Rectal smooth muscle tissue (tissue), 1 donor: Measurements from ENCODE around the gene HBE1.

Experiments
- H3K27ac ChIP-seq: one replicate; pipeline ENCODE4 v1.7.0; 2013; ENCODE audit warnings: low read depth, low read length, inconsistent platforms
- H3K27me3 ChIP-seq: one replicate; pipeline ENCODE4 v1.7.0; 2013; ENCODE audit warnings: low read length; ENCODE audit not compliant: control insufficient read depth, insufficient read depth
- H3K36me3 ChIP-seq: one replicate; pipeline ENCODE4 v1.7.0; 2013; ENCODE audit warnings: low read length; ENCODE audit not compliant: control insufficient read depth, insufficient read depth
- H3K4me1 ChIP-seq: one replicate; pipeline ENCODE4 v1.7.0; 2013; ENCODE audit warnings: low read length; ENCODE audit not compliant: control insufficient read depth, insufficient read depth
- H3K4me3 ChIP-seq: one replicate; pipeline ENCODE4 v1.7.0; 2013; ENCODE audit warnings: low read length
- H3K9ac ChIP-seq: one replicate; pipeline ENCODE4 v1.7.0; 2013; ENCODE audit warnings: low read length

Gene HBE1

GRCh38 chr11:5247472-5248192 lies 22.1 kb downstream of the HBE1 start:
- H3K27me3 ChIP-seq = no peaks in the 10 kb centered on the region
- no peak overlapping the region for H3K27ac ChIP-seq
- no peaks in the 10 kb centered on the region for H3K36me3 ChIP-seq
- no peaks in the 10 kb centered on the region for H3K4me1 ChIP-seq
- no peak overlapping the region for H3K9ac ChIP-seq
- no peak overlapping the region for H3K4me3 ChIP-seq

- H3K4me3 ChIP-seq = no peak overlapping the region
- H3K27me3 ChIP-seq = no peaks in the 10 kb centered on the region
- H3K4me1 ChIP-seq = no peaks in the 10 kb centered on the region
- no peak overlapping the region for H3K27ac ChIP-seq
- H3K36me3 ChIP-seq = no peaks in the 10 kb centered on the region
- no peak overlapping the region for H3K9ac ChIP-seq
These were observed 22.8 kb downstream of the HBE1 start for GRCh38 chr11:5246772-5247471.

- no peaks in the 10 kb centered on the region for H3K36me3 ChIP-seq
- H3K9ac ChIP-seq = no peak overlapping the region
- H3K4me3 ChIP-seq = no peak overlapping the region
- no peaks in the 10 kb centered on the region for H3K27me3 ChIP-seq
- no peaks in the 10 kb centered on the region for H3K4me1 ChIP-seq
- H3K27ac ChIP-seq = no peak overlapping the region
These were observed 24.6 kb downstream of the HBE1 start for GRCh38 chr11:5245155-5245554.

GRCh38 chr11:5243816-5244180 lies 25.9 kb downstream of the HBE1 start:
- H3K36me3 ChIP-seq = no peaks in the 10 kb centered on the region
- H3K27me3 ChIP-seq = no peaks in the 10 kb centered on the region
- H3K9ac ChIP-seq = no peak overlapping the region
- no peak overlapping the region for H3K27ac ChIP-seq
- no peak overlapping the region for H3K4me3 ChIP-seq
- no peaks in the 10 kb centered on the region for H3K4me1 ChIP-seq

GRCh38 chr11:5242933-5243815 lies 26.6 kb downstream of the HBE1 start:
- H3K27me3 ChIP-seq = no peaks in the 10 kb centered on the region

GRCh38 chr11:5242208-5242607 lies 27.5 kb downstream of the HBE1 start:
- Histone ChIP-seq H3K4me1 (no peaks in the 10 kb centered on the region), H3K36me3 (no peaks in the 10 kb centered on the region), H3K27ac (no peak overlapping the region), H3K27me3 (no peaks in the 10 kb centered on the region), H3K9ac (no peak overlapping the region), H3K4me3 (no peak overlapping the region)

More at GRCh38 chr11:5242933-5243815, 26.6 kb downstream of the HBE1 start:
- H3K4me1 ChIP-seq = no peaks in the 10 kb centered on the region
- H3K4me3 ChIP-seq = no peak overlapping the region
- H3K9ac ChIP-seq = no peak overlapping the region
- no peaks in the 10 kb centered on the region for H3K36me3 ChIP-seq
- no peak overlapping the region for H3K27ac ChIP-seq

GRCh38 chr11:5241458-5241857 lies 28.3 kb downstream of the HBE1 start:
- no peaks in the 10 kb centered on the region for H3K27me3 ChIP-seq
- no peak overlapping the region for H3K9ac ChIP-seq
- H3K36me3 ChIP-seq = no peaks in the 10 kb centered on the region
- H3K4me3 ChIP-seq = no peak overlapping the region
- no peaks in the 10 kb centered on the region for H3K4me1 ChIP-seq
- no peak overlapping the region for H3K27ac ChIP-seq

- Histone ChIP-seq H3K27ac (no peak overlapping the region), H3K9ac (no peak overlapping the region), H3K36me3 (no peaks in the 10 kb centered on the region), H3K27me3 (no peaks in the 10 kb centered on the region), H3K4me1 (no peaks in the 10 kb centered on the region), H3K4me3 (no peak overlapping the region)
These were observed 29.3 kb downstream of the HBE1 start for GRCh38 chr11:5240458-5240857.

- Histone ChIP-seq H3K4me1 (no peaks in the 10 kb centered on the region), H3K27me3 (no peaks in the 10 kb centered on the region), H3K36me3 (no peaks in the 10 kb centered on the region), H3K9ac (no peak overlapping the region), H3K4me3 (no peak overlapping the region), H3K27ac (no peak overlapping the region)
These were observed 29.7 kb downstream of the HBE1 start for GRCh38 chr11:5240056-5240455.

- no peaks in the 10 kb centered on the region for H3K36me3 ChIP-seq
- H3K4me3 ChIP-seq = no peak overlapping the region
- H3K4me1 ChIP-seq = no peaks in the 10 kb centered on the region
- no peak overlapping the region for H3K9ac ChIP-seq
- no peaks in the 10 kb centered on the region for H3K27me3 ChIP-seq
- H3K27ac ChIP-seq = no peak overlapping the region
These were observed 30.7 kb downstream of the HBE1 start for GRCh38 chr11:5239046-5239445.

GRCh38 chr11:5238486-5238885 lies 31.3 kb downstream of the HBE1 start:
- Histone ChIP-seq H3K4me1 (no peaks in the 10 kb centered on the region), H3K4me3 (no peak overlapping the region), H3K27ac (no peak overlapping the region), H3K9ac (no peak overlapping the region), H3K36me3 (no peaks in the 10 kb centered on the region), H3K27me3 (no peaks in the 10 kb centered on the region)

GRCh38 chr11:5237420-5237819 lies 32.3 kb downstream of the HBE1 start:
- no peaks in the 10 kb centered on the region for H3K27me3 ChIP-seq
- no peak overlapping the region for H3K9ac ChIP-seq
- no peak overlapping the region for H3K4me3 ChIP-seq
- H3K36me3 ChIP-seq = no peaks in the 10 kb centered on the region
- no peaks in the 10 kb centered on the region for H3K4me1 ChIP-seq
- no peak overlapping the region for H3K27ac ChIP-seq
